Esophagus muscularis mucosa (tissue), 3 donors: ENCODE results near the gene DYNLL1.

Experiments used
- POLR2AphosphoS5 ChIP-seq, 2 donors: sonication (generic); formaldehyde crosslinking; IDR thresholded peaks; one replicate each; pipeline ENCODE4 v1.6.1; 2017; ENCODE audit warnings: antibody characterized with exemption in 2 of 2
- TF ChIP-seq, protein P1 (sequence below), 3 experiments: fragments of 200-600 bp in 2 of 3; fragments of 450-650 bp in 1 of 3; sonication (generic) in 2 of 3; IDR thresholded peaks; one replicate each; pipeline ENCODE4 v1.5.1; 2017 to 2019; ENCODE audit warnings: antibody characterized with exemption in 3 of 3, mild to moderate bottlenecking in 2 of 3, moderate library complexity in 1 of 3

DNA sequence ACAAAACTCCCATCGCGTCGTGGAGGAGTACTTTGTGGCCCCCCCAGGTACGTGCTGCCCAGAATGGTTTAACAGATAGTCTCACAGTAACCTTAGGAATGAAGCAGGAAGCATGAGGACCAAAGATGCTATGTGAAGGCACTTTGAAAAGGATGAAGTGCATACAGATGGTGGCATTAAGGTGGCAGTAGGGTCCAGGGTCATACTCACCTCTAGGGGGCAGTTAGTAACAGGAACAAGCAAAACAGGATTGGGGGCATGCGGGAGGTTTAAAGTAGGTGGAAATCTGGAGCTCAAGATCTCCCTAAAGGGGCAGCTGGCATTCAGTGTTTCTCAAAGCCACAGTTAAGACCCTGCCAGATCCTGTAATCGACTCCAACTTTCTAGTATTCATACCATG is 38.8 kb upstream of the DYNLL1 start:
- TF ChIP-seq POLR2AphosphoS5 (IDR thresholded peaks at IDR 0.05), result no peak
- TF ChIP-seq, protein P1, sequence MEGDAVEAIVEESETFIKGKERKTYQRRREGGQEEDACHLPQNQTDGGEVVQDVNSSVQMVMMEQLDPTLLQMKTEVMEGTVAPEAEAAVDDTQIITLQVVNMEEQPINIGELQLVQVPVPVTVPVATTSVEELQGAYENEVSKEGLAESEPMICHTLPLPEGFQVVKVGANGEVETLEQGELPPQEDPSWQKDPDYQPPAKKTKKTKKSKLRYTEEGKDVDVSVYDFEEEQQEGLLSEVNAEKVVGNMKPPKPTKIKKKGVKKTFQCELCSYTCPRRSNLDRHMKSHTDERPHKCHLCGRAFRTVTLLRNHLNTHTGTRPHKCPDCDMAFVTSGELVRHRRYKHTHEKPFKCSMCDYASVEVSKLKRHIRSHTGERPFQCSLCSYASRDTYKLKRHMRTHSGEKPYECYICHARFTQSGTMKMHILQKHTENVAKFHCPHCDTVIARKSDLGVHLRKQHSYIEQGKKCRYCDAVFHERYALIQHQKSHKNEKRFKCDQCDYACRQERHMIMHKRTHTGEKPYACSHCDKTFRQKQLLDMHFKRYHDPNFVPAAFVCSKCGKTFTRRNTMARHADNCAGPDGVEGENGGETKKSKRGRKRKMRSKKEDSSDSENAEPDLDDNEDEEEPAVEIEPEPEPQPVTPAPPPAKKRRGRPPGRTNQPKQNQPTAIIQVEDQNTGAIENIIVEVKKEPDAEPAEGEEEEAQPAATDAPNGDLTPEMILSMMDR (IDR thresholded peaks at IDR 0.05), result no peak
